Stimulated activated CD8-positive, alpha-beta memory T cell treated with anti-CD3 and anti-CD28 coated beads, Interleukin-4, amount 100 ng/mL, for 1 hour (primary cell): ENCODE measurements around the gene TXNDC12.
"Not testable (repeated sequence)": the region's sequence is repeated elsewhere in the genome, so short reads cannot be mapped to it uniquely, and the experiment has no call there.

Experiments used
- DNase-seq, 2 donors: peaks; one replicate each; pipeline ENCODE4 v3.0.0-alpha.2; 2020; ENCODE audit warnings: low read depth in 2 of 2, low spot score in 1 of 2

The TXNDC12 gene

GRCh38 chr1:52055066-52055865 lies at the start of gene TXNDC12:
Gene TXNDC12, minus strand, starts transcription at chr1:52055191. Its CDS starts 95 bp downstream, at chr1:52055096.
- peak in 1 of 2 donors; percentile 35 for DNase-seq

GRCh38 chr1:52102336-52103013 lies 47.5 kb upstream of the TXNDC12 start:
- DNase-seq: no peak

- no peak for DNase-seq
These were observed 43.3 kb upstream of the TXNDC12 start for GRCh38 chr1:52098139-52098871.

- no peak for DNase-seq
These were observed 41.2 kb upstream of the TXNDC12 start for GRCh38 chr1:52096216-52096615.

GRCh38 chr1:52094300-52094699 lies 39.3 kb upstream of the TXNDC12 start:
- not testable (repeated sequence) for DNase-seq

- DNase-seq: not testable (repeated sequence)
These were observed 32.9 kb upstream of the TXNDC12 start for GRCh38 chr1:52087892-52088291.

- no peak for DNase-seq
These were observed 25.0 kb upstream of the TXNDC12 start for GRCh38 chr1:52080014-52080415.

- not testable (repeated sequence) for DNase-seq
These were observed 22.3 kb upstream of the TXNDC12 start for GRCh38 chr1:52077277-52077676.

GRCh38 chr1:52072291-52072690 lies 17.3 kb upstream of the TXNDC12 start:
- DNase-seq: no peak

- no peak for DNase-seq
These were observed 15.7 kb upstream of the TXNDC12 start for GRCh38 chr1:52070704-52071103.

GRCh38 chr1:52063192-52063591 lies 8.2 kb upstream of the TXNDC12 start:
- no peak for DNase-seq

- no peak for DNase-seq
These were observed 5.8 kb upstream of the TXNDC12 start for GRCh38 chr1:52060822-52061221.

GRCh38 chr1:52059888-52060287 lies 4.9 kb upstream of the TXNDC12 start:
- DNase-seq: no peak

GRCh38 chr1:52059321-52059720 lies 4.3 kb upstream of the TXNDC12 start:
- DNase-seq: no peak

- no peak for DNase-seq
These were observed 3.0 kb upstream of the TXNDC12 start for GRCh38 chr1:52057876-52058415.

- no peak for DNase-seq
These were observed 2.3 kb upstream of the TXNDC12 start for GRCh38 chr1:52057255-52057654.

GRCh38 chr1:52056937-52057231 lies 1.9 kb upstream of the TXNDC12 start:
- no peak for DNase-seq

- DNase-seq: peak; percentile 80 to 83
These were observed 1.4 kb upstream of the TXNDC12 start, which contains the start of gene BTF3L4 for GRCh38 chr1:52056163-52056936. Gene BTF3L4, plus strand, starts transcription at chr1:52056295. Its CDS starts 3,553 bp downstream, at chr1:52059848.

GRCh38 chr1:52055866-52056162 lies 823 bp upstream of the TXNDC12 start:
- no peak for DNase-seq

GRCh38 chr1:52054496-52055065 lies 410 bp downstream of the TXNDC12 start:
- DNase-seq: no peak

- no peak for DNase-seq
These were observed 1.1 kb downstream of the TXNDC12 start for GRCh38 chr1:52053862-52054261.
